C4-2B (cell line): ENCODE measurements around the gene FAM43A.
A peak's percentile ranks its signal among the peaks of the same experiment; 100 is the strongest.

ENCODE experiments used
- H3K27ac ChIP-seq: fragments of 450-650 bp; 2 replicates; pipeline ENCODE4 v1.5.1; 2017
- ZFX ChIP-seq: fragments of 450-650 bp; IDR thresholded peaks from 2 replicates; pipeline ENCODE4 v1.6.1; 2017
- TF ChIP-seq, protein P1 (sequence below): fragments of 450-650 bp; conservative IDR thresholded peaks from 2 replicates; pipeline ENCODE4 v1.5.1; 2017; ENCODE audit warnings: mild to moderate bottlenecking

Gene FAM43A

DNA sequence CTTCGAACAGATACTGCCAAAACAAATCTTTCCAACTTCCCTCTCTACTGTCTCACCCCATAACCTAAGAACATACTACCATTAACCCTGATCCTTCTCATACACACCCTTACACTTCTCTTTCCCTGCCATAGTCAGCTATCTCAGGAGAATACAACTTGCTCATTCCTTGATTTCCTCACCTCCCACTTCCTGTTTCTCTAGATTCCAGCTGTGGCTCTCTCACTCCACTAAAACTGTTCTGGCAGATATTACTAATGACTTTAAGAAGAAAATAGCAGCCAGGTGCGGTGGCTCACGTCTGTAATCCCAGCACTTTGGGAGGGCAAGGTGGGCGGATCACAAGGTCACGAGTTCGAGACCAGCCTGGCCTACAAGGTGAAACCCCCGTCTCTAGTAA, 18.3 kb upstream of the FAM43A start:
- H3K27ac ChIP-seq = no peak overlapping the region
- TF ChIP-seq, protein P1, sequence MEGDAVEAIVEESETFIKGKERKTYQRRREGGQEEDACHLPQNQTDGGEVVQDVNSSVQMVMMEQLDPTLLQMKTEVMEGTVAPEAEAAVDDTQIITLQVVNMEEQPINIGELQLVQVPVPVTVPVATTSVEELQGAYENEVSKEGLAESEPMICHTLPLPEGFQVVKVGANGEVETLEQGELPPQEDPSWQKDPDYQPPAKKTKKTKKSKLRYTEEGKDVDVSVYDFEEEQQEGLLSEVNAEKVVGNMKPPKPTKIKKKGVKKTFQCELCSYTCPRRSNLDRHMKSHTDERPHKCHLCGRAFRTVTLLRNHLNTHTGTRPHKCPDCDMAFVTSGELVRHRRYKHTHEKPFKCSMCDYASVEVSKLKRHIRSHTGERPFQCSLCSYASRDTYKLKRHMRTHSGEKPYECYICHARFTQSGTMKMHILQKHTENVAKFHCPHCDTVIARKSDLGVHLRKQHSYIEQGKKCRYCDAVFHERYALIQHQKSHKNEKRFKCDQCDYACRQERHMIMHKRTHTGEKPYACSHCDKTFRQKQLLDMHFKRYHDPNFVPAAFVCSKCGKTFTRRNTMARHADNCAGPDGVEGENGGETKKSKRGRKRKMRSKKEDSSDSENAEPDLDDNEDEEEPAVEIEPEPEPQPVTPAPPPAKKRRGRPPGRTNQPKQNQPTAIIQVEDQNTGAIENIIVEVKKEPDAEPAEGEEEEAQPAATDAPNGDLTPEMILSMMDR = no peak
- TF ChIP-seq ZFX = no peak

DNA sequence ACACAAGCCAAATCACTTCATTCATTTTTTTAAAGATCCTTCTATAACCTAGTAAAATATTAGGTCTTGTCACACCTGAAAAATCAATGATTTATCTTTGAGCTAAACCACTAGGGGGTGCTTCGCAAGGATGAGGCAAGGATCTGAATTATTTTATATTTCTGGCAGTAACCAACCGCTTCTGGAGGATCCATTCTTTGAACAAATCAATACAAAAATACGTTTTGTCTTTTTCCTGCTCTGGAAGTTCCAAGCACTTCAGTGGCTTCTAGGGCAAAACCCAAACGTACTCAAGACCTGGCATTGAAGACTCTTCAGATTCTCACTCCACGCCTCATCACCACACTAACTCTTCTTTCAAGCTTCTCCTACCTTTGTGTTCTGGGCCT, 14.2 kb upstream of the FAM43A start:
- TF ChIP-seq, protein P1 = peak; percentile 90
- TF ChIP-seq ZFX = no peak
- peak overlapping the region; percentile 76 for H3K27ac ChIP-seq

DNA sequence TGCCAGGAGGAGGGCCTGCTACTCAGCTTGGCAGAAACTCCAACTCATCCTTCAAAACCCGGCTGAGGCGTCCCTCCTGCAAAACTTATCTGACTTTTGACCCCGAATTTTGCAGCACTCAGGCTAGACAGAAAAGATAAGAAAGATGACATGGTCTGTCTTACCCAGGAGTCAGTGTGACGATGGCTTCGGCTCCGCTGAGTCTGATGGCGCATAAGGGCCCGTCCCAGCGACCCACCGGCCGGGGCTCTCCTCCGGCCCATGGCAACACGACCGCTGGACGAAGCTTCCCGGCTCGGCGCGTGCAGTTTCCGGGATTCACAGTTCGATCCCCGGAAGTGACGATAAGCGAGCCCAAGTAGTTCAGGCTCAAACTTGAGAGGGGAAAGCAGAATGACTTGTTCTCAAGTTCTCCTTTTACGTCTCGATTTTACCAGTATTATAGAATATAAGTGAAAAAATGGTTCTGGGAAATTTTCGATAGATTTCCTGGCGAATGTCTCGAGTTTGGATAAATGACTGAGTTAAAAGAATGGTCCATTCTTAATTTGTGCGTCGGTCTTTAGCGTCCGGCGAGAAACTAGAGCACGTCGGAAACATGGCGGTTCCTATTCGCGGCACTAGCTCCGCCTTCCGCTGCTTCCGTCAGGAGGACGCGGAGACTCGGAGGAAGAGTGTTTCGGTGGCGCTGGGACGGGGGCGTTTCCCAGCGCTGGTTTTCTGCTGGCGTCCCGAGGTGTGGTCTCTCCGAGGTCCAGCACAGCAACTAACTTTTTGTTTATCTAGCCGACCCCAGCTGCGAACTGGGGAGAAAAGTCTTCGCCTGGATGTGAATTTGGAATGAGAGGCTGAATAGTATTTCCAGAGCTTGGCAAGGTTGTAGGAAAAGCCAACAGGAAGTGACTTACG, 13.5 kb upstream of the FAM43A start, which contains the start of gene LSG1:
LSG1 (minus strand) TSS at position 292 of the 909 bp plus-strand sequence; CDS start at position 263, 29 bp downstream.
- peak within 1 kb of the TSS; percentile 76 for H3K27ac ChIP-seq
- TF ChIP-seq, protein P1 = 0 out of 2 replicates have a peak, but pooled peaks have one; percentile 1
- no peak for TF ChIP-seq ZFX

DNA sequence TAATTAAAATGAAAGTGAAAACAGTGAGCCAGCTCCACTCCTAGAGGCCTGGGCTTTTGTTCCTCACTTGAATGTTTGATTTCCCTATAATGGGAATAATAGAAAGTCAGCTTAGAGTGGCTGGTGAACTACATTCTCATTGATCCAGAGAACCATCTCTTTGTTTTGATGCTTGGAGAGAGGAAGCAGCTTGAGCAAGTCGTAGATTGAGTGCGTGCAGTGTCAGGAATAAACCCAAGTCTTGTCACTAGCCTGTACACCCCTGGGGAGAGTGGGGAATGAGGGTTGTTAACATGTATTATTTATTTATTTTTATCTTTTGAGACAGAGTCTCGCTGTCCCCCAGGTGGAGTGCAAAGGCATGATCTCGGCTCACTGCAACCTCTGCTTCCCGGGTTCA, 12.8 kb upstream of the FAM43A start:
- H3K27ac ChIP-seq = peak overlapping the region; percentile 76
- no peak for TF ChIP-seq ZFX
- TF ChIP-seq, protein P1 = no peak

DNA sequence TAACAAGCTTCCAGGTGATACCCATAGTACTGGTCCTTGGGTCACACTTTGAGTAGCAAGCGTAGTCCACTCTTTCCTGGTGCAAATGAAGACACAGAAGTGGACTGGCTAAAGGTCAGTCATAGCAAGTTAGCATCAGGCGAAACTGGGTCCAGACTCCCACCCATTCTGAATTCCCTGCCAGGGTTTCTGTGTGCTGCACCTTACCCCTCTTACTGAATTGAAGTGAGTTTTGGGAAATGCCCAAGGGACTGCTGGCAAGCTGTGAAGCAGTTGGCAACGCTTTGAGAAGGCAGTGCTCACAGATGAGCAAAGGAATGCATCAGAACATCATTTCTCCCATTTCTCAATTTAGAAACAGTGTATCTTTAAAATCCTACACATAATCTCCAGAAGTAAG, 11.9 kb upstream of the FAM43A start:
- no peak overlapping the region for H3K27ac ChIP-seq
- TF ChIP-seq, protein P1 = no peak
- TF ChIP-seq ZFX = no peak

DNA sequence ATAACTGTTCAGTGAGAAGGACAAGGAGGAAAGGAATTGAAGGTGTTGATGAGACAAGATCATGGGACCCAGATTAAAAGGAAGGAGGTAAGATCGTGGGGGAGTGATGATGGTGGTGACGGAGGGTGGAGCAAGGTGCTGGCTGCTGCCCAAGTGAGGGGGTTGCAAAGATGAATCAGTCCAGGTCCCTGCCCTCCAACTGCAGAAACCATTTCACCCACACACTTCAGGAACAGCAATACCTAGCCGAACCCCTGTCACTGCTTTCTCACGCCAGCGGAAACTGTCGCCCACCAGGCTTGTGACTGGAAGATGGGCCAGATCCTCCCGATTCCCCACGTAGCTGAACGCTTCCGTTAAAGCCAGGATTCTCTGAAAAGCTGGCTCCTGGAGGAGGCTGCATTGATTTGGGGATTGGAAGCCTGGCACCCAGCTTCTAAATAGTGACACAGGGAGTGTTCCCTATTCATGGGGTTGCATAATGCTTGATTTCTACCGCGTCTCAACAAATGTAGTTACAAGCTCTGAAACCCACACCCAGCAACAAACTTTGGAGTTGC, 10.5 kb upstream of the FAM43A start:
- TF ChIP-seq, protein P1 = no peak
- no peak for TF ChIP-seq ZFX
- H3K27ac ChIP-seq = no peak overlapping the region

DNA sequence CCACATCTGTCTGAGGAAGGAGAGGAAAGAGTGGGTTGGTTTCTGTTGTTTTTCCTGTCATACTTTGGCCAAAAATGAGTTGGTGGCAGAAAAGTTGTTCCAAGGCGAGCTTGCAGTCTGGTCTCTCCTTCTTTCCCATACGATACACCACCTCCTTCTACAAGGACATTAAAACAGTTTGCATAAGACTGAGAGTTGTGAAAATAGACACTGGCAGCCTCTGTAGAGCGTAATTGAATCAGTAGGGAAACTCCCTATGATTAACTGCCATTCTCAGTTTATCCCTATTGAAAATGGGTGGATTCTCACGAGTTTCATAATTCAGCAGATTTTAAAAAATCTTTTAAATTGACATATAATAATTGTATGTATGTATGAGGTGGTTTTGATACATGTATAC, 10.0 kb upstream of the FAM43A start:
- H3K27ac ChIP-seq = no peak overlapping the region
- TF ChIP-seq, protein P1 = no peak
- TF ChIP-seq ZFX = no peak
